Astrocyte (in vitro differentiated cells and primary cell): ENCODE data around the gene MIA2. TPM values are rescaled to one million over a fixed set of nuclear protein-coding genes. Genes with fewer than 3 reads are reported as not detected.

Experiments
- DNase-seq: peaks from one replicate; pipeline ENCODE4 v3.0.0-alpha.2; 2010; ENCODE audit warnings: low read depth
- FAIRE-seq: peaks from 2 replicates; lab custom pipeline; 2011; peaks lifted over from hg19 to GRCh38; lab: Jason Lieb, UNC
- H2AFZ ChIP-seq: 2 replicates; pipeline ENCODE4 v1.6.0; 2012; ENCODE audit warnings: low read depth, low read length, inconsistent platforms
- H3K27ac ChIP-seq: 2 replicates; pipeline ENCODE4 v1.5.1; 2011; ENCODE audit warnings: low read depth, low read length, inconsistent platforms
- H3K27me3 ChIP-seq: 2 replicates; pipeline ENCODE4 v1.6.0; 2011; ENCODE audit warnings: low read length, inconsistent platforms; ENCODE audit not compliant: insufficient read depth
- H3K36me3 ChIP-seq: 2 replicates; pipeline ENCODE4 v1.5.1; 2011; ENCODE audit warnings: low read length, inconsistent platforms; ENCODE audit not compliant: insufficient read depth
- H3K4me1 ChIP-seq: 2 replicates; pipeline ENCODE4 v1.5.1; 2011; ENCODE audit warnings: low read length, inconsistent platforms; ENCODE audit not compliant: insufficient read depth
- H3K4me2 ChIP-seq: 2 replicates; pipeline ENCODE4 v1.6.0; 2012; ENCODE audit warnings: low read length, inconsistent platforms
- H3K4me3 ChIP-seq: 2 replicates; pipeline ENCODE4 v1.5.1; 2011; ENCODE audit warnings: low read depth, mild to moderate bottlenecking, low read length, inconsistent platforms; ENCODE audit not compliant: insufficient read depth
- H3K79me2 ChIP-seq: 2 replicates; pipeline ENCODE4 v1.6.0; 2012; ENCODE audit warnings: mild to moderate bottlenecking, low read length, inconsistent platforms; ENCODE audit not compliant: insufficient read depth
- H3K9ac ChIP-seq: 2 replicates; pipeline ENCODE4 v1.6.0; 2012; ENCODE audit warnings: mild to moderate bottlenecking, low read length, inconsistent platforms
- H3K9me3 ChIP-seq: 2 replicates; pipeline ENCODE4 v1.5.1; 2012; ENCODE audit warnings: low read depth, mild to moderate bottlenecking, low read length, inconsistent platforms; ENCODE audit not compliant: insufficient read depth
- H4K20me1 ChIP-seq: 2 replicates; pipeline ENCODE4 v1.6.0; 2012; ENCODE audit warnings: low read length, inconsistent platforms; ENCODE audit not compliant: insufficient read depth
- H3K27ac Mint-ChIP-seq: one replicate; pipeline ENCODE4 v1.8.0; 2021; ENCODE audit warnings: mild to moderate bottlenecking, mixed read lengths; ENCODE audit not compliant: unreplicated experiment
- H3K27me3 Mint-ChIP-seq: one replicate; pipeline ENCODE4 v1.8.0; 2021; ENCODE audit warnings: low read depth, mixed read lengths; ENCODE audit not compliant: unreplicated experiment
- H3K36me3 Mint-ChIP-seq: one replicate; pipeline ENCODE4 v1.8.0; 2021; ENCODE audit warnings: low read depth, mixed read lengths; ENCODE audit not compliant: unreplicated experiment
- H3K4me1 Mint-ChIP-seq: one replicate; pipeline ENCODE4 v1.8.0; 2021; ENCODE audit warnings: low read depth, mixed read lengths; ENCODE audit not compliant: unreplicated experiment
- H3K4me3 Mint-ChIP-seq: one replicate; pipeline ENCODE4 v1.8.0; 2021; ENCODE audit warnings: mild to moderate bottlenecking, moderate library complexity, mixed read lengths; ENCODE audit not compliant: unreplicated experiment
- H3K9me3 Mint-ChIP-seq: one replicate; pipeline ENCODE4 v1.8.0; 2021; ENCODE audit warnings: mild to moderate bottlenecking, mixed read lengths; ENCODE audit not compliant: unreplicated experiment
- EZH2 ChIP-seq: IDR thresholded peaks from 2 replicates; pipeline ENCODE4 v1.6.1; 2012; ENCODE audit warnings: mild to moderate bottlenecking, low read length, inconsistent platforms; ENCODE audit not compliant: insufficient read depth
- total RNA-seq: library from RNA; stranded (reverse); gene quantifications from 2 replicates; pipeline ENCODE4 v1.2.1, GENCODE V29; 2021
- TF ChIP-seq, protein P1 (sequence below): IDR thresholded peaks from 2 replicates; pipeline ENCODE4 v1.5.1; 2011; ENCODE audit warnings: low read depth, mild to moderate bottlenecking, inconsistent platforms, low read length, moderate library complexity; ENCODE audit not compliant: insufficient read depth

The MIA2 gene
- total RNA-seq, 1 donor from 2014 or later, result 18.2 TPM

DNA sequence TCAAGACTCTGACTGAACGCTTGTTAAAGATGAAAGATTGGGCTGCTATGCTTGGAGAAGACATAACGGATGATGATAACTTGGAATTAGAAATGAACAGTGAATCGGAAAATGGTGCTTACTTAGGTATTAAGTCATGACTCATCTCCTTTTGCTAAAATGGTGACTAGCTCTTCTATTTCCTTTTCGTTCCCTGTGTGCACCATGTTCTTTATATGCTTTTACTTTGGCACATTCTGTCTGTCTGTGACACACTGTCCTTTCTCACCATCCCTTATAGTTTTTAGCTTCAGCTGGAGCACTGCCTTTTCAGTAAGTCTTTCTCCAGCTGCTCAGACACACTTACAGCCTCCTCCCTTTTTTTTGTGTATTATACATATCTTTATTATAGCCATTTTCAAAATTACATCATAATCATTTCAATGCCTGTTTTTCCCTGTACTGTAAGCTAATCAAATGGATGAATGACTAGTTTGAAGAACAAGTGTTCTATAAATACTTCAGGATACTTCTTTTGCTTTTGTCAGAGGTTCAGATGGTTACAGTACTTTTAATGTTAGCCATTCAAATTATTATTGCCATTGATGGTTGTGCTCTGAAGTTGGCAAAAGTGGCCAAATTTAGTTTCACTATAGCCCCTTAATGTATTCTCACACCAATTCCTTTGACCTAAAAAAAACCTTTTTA is 68.6 kb downstream of the MIA2 start:
- H2AFZ ChIP-seq, result no peak overlapping the region
- peaks cover 2% of the 10 kb centered on the region for H3K4me1 Mint-ChIP-seq
- no peak overlapping the region for H3K4me3 Mint-ChIP-seq
- no peaks in the 10 kb centered on the region for H3K79me2 ChIP-seq
- peak; percentile 16 for DNase-seq
- no peaks in the 10 kb centered on the region for H3K4me1 ChIP-seq
- H3K4me3 ChIP-seq, result no peak overlapping the region
- no peak overlapping the region for H3K27ac ChIP-seq
- TF ChIP-seq EZH2, result no peak
- TF ChIP-seq, protein P1, sequence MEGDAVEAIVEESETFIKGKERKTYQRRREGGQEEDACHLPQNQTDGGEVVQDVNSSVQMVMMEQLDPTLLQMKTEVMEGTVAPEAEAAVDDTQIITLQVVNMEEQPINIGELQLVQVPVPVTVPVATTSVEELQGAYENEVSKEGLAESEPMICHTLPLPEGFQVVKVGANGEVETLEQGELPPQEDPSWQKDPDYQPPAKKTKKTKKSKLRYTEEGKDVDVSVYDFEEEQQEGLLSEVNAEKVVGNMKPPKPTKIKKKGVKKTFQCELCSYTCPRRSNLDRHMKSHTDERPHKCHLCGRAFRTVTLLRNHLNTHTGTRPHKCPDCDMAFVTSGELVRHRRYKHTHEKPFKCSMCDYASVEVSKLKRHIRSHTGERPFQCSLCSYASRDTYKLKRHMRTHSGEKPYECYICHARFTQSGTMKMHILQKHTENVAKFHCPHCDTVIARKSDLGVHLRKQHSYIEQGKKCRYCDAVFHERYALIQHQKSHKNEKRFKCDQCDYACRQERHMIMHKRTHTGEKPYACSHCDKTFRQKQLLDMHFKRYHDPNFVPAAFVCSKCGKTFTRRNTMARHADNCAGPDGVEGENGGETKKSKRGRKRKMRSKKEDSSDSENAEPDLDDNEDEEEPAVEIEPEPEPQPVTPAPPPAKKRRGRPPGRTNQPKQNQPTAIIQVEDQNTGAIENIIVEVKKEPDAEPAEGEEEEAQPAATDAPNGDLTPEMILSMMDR, result no peak
- no peaks in the 10 kb centered on the region for H4K20me1 ChIP-seq
- H3K27me3 ChIP-seq, result no peaks in the 10 kb centered on the region
- peak overlapping the region; percentile 18 for H3K4me2 ChIP-seq
- H3K9ac ChIP-seq, result no peak overlapping the region
- no peaks in the 10 kb centered on the region for H3K27me3 Mint-ChIP-seq
- peaks cover 6% of the 10 kb centered on the region for H3K36me3 Mint-ChIP-seq
- H3K9me3 Mint-ChIP-seq, result no peaks in the 10 kb centered on the region
- H3K36me3 ChIP-seq, result peaks cover 15% of the 10 kb centered on the region
- peak; percentile 50 for FAIRE-seq
- H3K27ac Mint-ChIP-seq, result no peak overlapping the region
- H3K9me3 ChIP-seq, result no peaks in the 10 kb centered on the region

DNA sequence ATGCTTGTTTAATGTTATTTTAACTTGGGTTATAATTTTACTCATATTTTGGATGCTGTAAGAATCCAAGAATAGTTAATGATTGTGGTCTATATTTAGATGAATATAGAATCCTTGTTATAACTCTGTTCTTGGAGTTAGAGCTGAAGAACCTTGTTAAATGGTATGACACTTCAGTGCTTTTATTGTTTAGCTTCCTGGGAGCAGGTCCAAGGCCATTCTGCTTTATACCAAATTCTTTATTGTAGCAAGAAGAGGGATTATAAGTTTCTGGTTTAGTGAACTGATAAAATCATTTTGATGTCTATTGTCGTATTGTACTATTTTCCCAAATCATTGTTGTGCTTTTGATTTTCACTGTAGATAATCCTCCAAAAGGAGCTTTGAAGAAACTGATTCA is 69.4 kb downstream of the MIA2 start:
- DNase-seq, result peak; percentile 4
- Histone ChIP-seq H3K4me2 (no peak overlapping the region), H4K20me1 (no peaks in the 10 kb centered on the region), H3K9ac (no peak overlapping the region), H3K9me3 (no peaks in the 10 kb centered on the region), H3K4me1 (no peaks in the 10 kb centered on the region), H3K79me2 (no peaks in the 10 kb centered on the region), H3K27ac (no peak overlapping the region), H3K36me3 (peaks cover 13% of the 10 kb centered on the region), H3K4me3 (no peak overlapping the region), H2AFZ (no peak overlapping the region), H3K27me3 (no peaks in the 10 kb centered on the region)
- FAIRE-seq, result no peak
- no peaks in the 10 kb centered on the region for H3K9me3 Mint-ChIP-seq
- peaks cover 2% of the 10 kb centered on the region for H3K4me1 Mint-ChIP-seq
- TF ChIP-seq, protein P1, result no peak
- TF ChIP-seq EZH2, result no peak
- no peaks in the 10 kb centered on the region for H3K27me3 Mint-ChIP-seq
- peaks cover 6% of the 10 kb centered on the region for H3K36me3 Mint-ChIP-seq
- H3K4me3 Mint-ChIP-seq, result no peak overlapping the region
- H3K27ac Mint-ChIP-seq, result no peak overlapping the region

DNA sequence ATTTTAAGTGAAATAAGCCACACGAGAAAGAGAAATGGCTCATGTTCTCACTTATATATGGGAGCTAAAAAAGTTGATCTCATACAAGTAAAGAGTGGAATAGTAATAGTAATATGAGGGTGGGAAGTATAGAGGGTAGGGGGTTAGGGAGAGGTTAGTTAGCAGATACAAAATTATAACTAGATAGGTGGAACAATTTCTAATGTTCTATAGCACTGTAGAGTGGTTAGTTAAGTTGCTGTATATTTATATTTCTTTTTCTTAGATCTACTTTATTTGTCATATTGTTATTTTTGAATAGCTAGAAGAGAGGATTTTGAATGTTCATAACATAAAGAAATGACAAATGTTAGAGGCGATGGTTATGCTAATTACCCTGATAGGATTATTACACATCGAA is 74.1 kb downstream of the MIA2 start:
- no peak for FAIRE-seq
- H3K9me3 Mint-ChIP-seq, result no peaks in the 10 kb centered on the region
- H3K9ac ChIP-seq, result no peak overlapping the region
- no peak overlapping the region for H3K27ac ChIP-seq
- no peaks in the 10 kb centered on the region for H3K4me1 Mint-ChIP-seq
- H3K27me3 Mint-ChIP-seq, result no peaks in the 10 kb centered on the region
- DNase-seq, result no peak
- H3K4me1 ChIP-seq, result no peaks in the 10 kb centered on the region
- H3K9me3 ChIP-seq, result no peaks in the 10 kb centered on the region
- peaks cover 13% of the 10 kb centered on the region for H3K36me3 ChIP-seq
- H3K79me2 ChIP-seq, result no peaks in the 10 kb centered on the region
- H3K4me3 ChIP-seq, result no peak overlapping the region
- no peaks in the 10 kb centered on the region for H4K20me1 ChIP-seq
- H3K36me3 Mint-ChIP-seq, result peaks cover 6% of the 10 kb centered on the region
- H3K4me2 ChIP-seq, result no peak overlapping the region
- no peaks in the 10 kb centered on the region for H3K27me3 ChIP-seq
- no peak for TF ChIP-seq EZH2
- TF ChIP-seq, protein P1, result no peak
- no peak overlapping the region for H3K4me3 Mint-ChIP-seq
- H3K27ac Mint-ChIP-seq, result no peak overlapping the region
- H2AFZ ChIP-seq, result no peak overlapping the region
